B cell (primary cell): ENCODE data around the gene SYCP3. TPM values are rescaled to one million over a fixed set of nuclear protein-coding genes. Genes with fewer than 3 reads are reported as not detected.

Experiments used
- ATAC-seq: fragments of 200-7000 bp; cut with Tn5 transposase; one replicate; pipeline ENCODE4 v1.10.0; 2021; ENCODE audit warnings: low read depth, mild to moderate bottlenecking, moderate number of reproducible peaks, moderate library complexity
- CTCF ChIA-PET: fragments of 350-600 bp; sonication (Branson Sonifier 250); formaldehyde crosslinking; loops from one replicate; lab custom pipeline; 2021; ENCODE audit warnings: antibody characterized with exemption, inconsistent platforms; lab: Charles Lee
- POLR2A ChIA-PET: fragments of 350-600 bp; sonication (Branson Sonifier 250); formaldehyde crosslinking; loops from one replicate; lab custom pipeline; 2021; ENCODE audit warnings: antibody characterized with exemption; lab: Charles Lee
- DNase-seq: peaks from one replicate; pipeline ENCODE4 v3.0.0; 2013
- H2AFZ ChIP-seq: 2 replicates; pipeline ENCODE4 v1.6.1; 2012; ENCODE audit warnings: mild to moderate bottlenecking, low read depth, low read length; ENCODE audit not compliant: insufficient read depth, poor library complexity, severe bottlenecking
- H3K27ac ChIP-seq, 2 donors: 1 replicate in 1 of 2; 2 replicates in 1 of 2; pipeline ENCODE4 v1.5.1; 2012 to 2013; ENCODE audit warnings: low read length in 2 of 2, mild to moderate bottlenecking in 2 of 2, moderate library complexity in 1 of 2
- H3K27me3 ChIP-seq, 4 experiments: fragments of 200-600 bp in 1 of 4; sonication (generic) in 1 of 4; replicated peaks in 1 of 4; 1 replicate in 2 of 4; 2 replicates in 2 of 4; pipeline versions ENCODE4 v1.6.1 to v1.7.0; 2013 to 2016; ENCODE audit warnings: low read length in 3 of 4, mild to moderate bottlenecking in 2 of 4, mixed read lengths in 1 of 4, moderate library complexity in 1 of 4; ENCODE audit not compliant: insufficient read depth in 4 of 4, control insufficient read depth in 3 of 4; ENCODE audit errors: control extremely low read depth in 1 of 4
- H3K36me3 ChIP-seq, 2 experiments: replicated peaks in 1 of 2; 1 replicate in 1 of 2; 2 replicates in 1 of 2; pipeline versions ENCODE4 v1.6.1 to v1.7.1; 2013; ENCODE audit warnings: low read length in 1 of 2; ENCODE audit not compliant: insufficient read depth in 2 of 2, control insufficient read depth in 1 of 2; ENCODE audit errors: control extremely low read depth in 1 of 2, extremely low read depth in 1 of 2
- H3K4me1 ChIP-seq, 2 donors: fragments of 200-600 bp in 1 of 2; sonication (generic) in 1 of 2; 1 replicate in 1 of 2; 2 replicates in 1 of 2; pipeline versions ENCODE4 v1.5.1 to v1.6.1; 2013 to 2017; ENCODE audit warnings: low read length in 2 of 2; ENCODE audit not compliant: control insufficient read depth in 2 of 2, insufficient read depth in 2 of 2
- H3K4me2 ChIP-seq: replicated peaks from 2 replicates; pipeline ENCODE3; 2012; ENCODE audit warnings: mild to moderate bottlenecking, low read depth, low read length; ENCODE audit not compliant: poor library complexity, severe bottlenecking
- H3K4me3 ChIP-seq, 5 experiments: fragments of 200-600 bp in 1 of 5; sonication (generic) in 1 of 5; 1 replicate in 3 of 5; 2 replicates in 2 of 5; pipeline versions ENCODE4 v1.5.1 to v1.7.0; 2011 to 2016; ENCODE audit warnings: low read length in 4 of 5, mild to moderate bottlenecking in 4 of 5, low read depth in 2 of 5, control low read depth in 1 of 5, moderate library complexity in 1 of 5; ENCODE audit not compliant: insufficient read depth in 1 of 5; ENCODE audit errors: control extremely low read depth in 1 of 5, extremely low read depth in 1 of 5
- H3K79me2 ChIP-seq: fragments of 200-600 bp; sonication (generic); one replicate; pipeline ENCODE4 v1.6.0; 2016; ENCODE audit warnings: low read length; ENCODE audit not compliant: control insufficient read depth, insufficient read depth
- H3K9ac ChIP-seq: fragments of 200-600 bp; sonication (generic); 2 replicates; pipeline ENCODE4 v1.6.1; 2017; ENCODE audit warnings: mild to moderate bottlenecking, low read length, moderate library complexity
- H3K9me3 ChIP-seq, 3 donors: one replicate each; pipeline versions ENCODE4 v1.6.1 to v1.7.1; 2013; ENCODE audit warnings: low read length in 2 of 3; ENCODE audit not compliant: control insufficient read depth in 2 of 3, insufficient read depth in 1 of 3; ENCODE audit errors: control extremely low read depth in 1 of 3
- H4K20me1 ChIP-seq: 2 replicates; pipeline ENCODE4 v1.6.0; 2012; ENCODE audit warnings: mild to moderate bottlenecking, low read length; ENCODE audit not compliant: insufficient read depth, control insufficient read depth, poor library complexity, severe bottlenecking
- H3K27ac Mint-ChIP-seq: one replicate; pipeline ENCODE4 v1.8.0; 2021; ENCODE audit warnings: mixed read lengths
- H3K27me3 Mint-ChIP-seq: one replicate; pipeline ENCODE4 v1.8.0; 2021; ENCODE audit warnings: mixed read lengths
- H3K4me1 Mint-ChIP-seq: one replicate; pipeline ENCODE4 v1.8.0; 2021; ENCODE audit warnings: mixed read lengths
- H3K4me3 Mint-ChIP-seq: one replicate; pipeline ENCODE4 v1.8.0; 2021; ENCODE audit warnings: mixed read lengths
- H3K9me3 Mint-ChIP-seq: one replicate; pipeline ENCODE4 v1.8.0; 2022; ENCODE audit warnings: mixed read lengths; ENCODE audit not compliant: insufficient read depth
- CTCF ChIP-seq: fragments of 200-600 bp; IDR thresholded peaks from one replicate; pipeline ENCODE4 v1.8.0; 2022; ENCODE audit warnings: antibody characterized with exemption, mild to moderate bottlenecking
- EZH2 ChIP-seq: IDR thresholded peaks from 2 replicates; pipeline ENCODE4 v1.6.1; 2012; ENCODE audit warnings: borderline replicate concordance, low read depth, mild to moderate bottlenecking, moderate library complexity, low read length; ENCODE audit not compliant: insufficient read depth, poor library complexity, severe bottlenecking
- WGBS: methylation state at CpG from one replicate; pipeline ENCODE4 v1.1.5; 2013; ENCODE audit warnings: missing lambda C conversion rate; ENCODE audit not compliant: insufficient coverage; 5-methylcytosine and 5-hydroxymethylcytosine counted together
- intact Hi-C: fragments of 100-400 bp; cut with micrococcal nuclease; formaldehyde crosslinking; loops from one replicate; pipeline ENCODE4 v1.10.0; 2022
- polyA plus RNA-seq: library from polyadenylated mRNA; depleted of rRNA; stranded (reverse); fragments of >200 nt; gene quantifications from 2 replicates; pipeline ENCODE4 v1.2.3, GENCODE V29; 2012
- small RNA-seq: library from RNA; depleted of rRNA; stranded (forward); fragments of <200 nt; gene quantifications from one replicate; pipeline ENCODE3, GENCODE V24; 2012; ENCODE audit warnings: low replicate concordance, low read depth; ENCODE audit not compliant: insufficient read length
- total RNA-seq, 2 donors: library from RNA; stranded (reverse); fragments of 120-200 nt in 1 of 2; gene quantifications; 1 replicate in 1 of 2; 2 replicates in 1 of 2; pipeline versions ENCODE4 v1.2.3 to v1.2.4, GENCODE V29; 2013 to 2022

The SYCP3 gene
- total and polyA plus RNA-seq, 2 donors (not counting 1 experiment from before 2014, with no cell fraction given) = 0.04 to 0.12 TPM

GRCh38 chr12:101680647-101681046 lies 58.6 kb downstream of the SYCP3 start:
- Mint-ChIP-seq H3K27me3 (peaks cover 6% of the 10 kb centered on the region), H3K9me3 (no peaks in the 10 kb centered on the region), H3K4me1 (peaks cover 3% of the 10 kb centered on the region), H3K27ac (no peak overlapping the region), H3K4me3 (no peak overlapping the region)
- TF ChIP-seq CTCF = no peak
- no peak for TF ChIP-seq EZH2
- no peaks in the 10 kb centered on the region for H4K20me1 ChIP-seq
- H3K9ac ChIP-seq = no peak overlapping the region
- ChIA-PET CTCF (no interaction called here), POLR2A (no interaction called here)
- no peaks in the 10 kb centered on the region for H3K4me1 ChIP-seq
- peaks cover 0 to 4% (median 0%) of the 10 kb centered on the region in 4 experiments for H3K27me3 ChIP-seq
- DNase-seq = no peak
- intact Hi-C loops = loop anchor here (5.0 kb wide), 1 partner anchor 33 kb away; no protein-coding TSS in a partner anchor
- H3K36me3 ChIP-seq = no peaks in the 10 kb centered on the region
- no peak overlapping the region for H2AFZ ChIP-seq
- H3K27ac ChIP-seq = no peak overlapping the region
- no peaks in the 10 kb centered on the region for H3K9me3 ChIP-seq
- no peak overlapping the region for H3K4me3 ChIP-seq
- ATAC-seq = no peak
- no peaks in the 10 kb centered on the region for H3K79me2 ChIP-seq
- H3K4me2 ChIP-seq = no peak overlapping the region

GRCh38 chr12:101680240-101680639 lies 59.0 kb downstream of the SYCP3 start:
- ChIA-PET POLR2A (no interaction called here), CTCF (no interaction called here)
- DNase-seq (no peak), ATAC-seq (no peak)
- H3K9me3 Mint-ChIP-seq = no peaks in the 10 kb centered on the region
- Histone ChIP-seq H3K4me3 (no peak overlapping the region), H3K4me1 (no peaks in the 10 kb centered on the region), H3K27ac (no peak overlapping the region), H3K9ac (no peak overlapping the region), H3K4me2 (no peak overlapping the region), H2AFZ (no peak overlapping the region), H3K27me3 (peaks cover 0 to under 1% (median 0%) of the 10 kb centered on the region in 4 experiments), H3K79me2 (no peaks in the 10 kb centered on the region), H4K20me1 (no peaks in the 10 kb centered on the region), H3K36me3 (no peaks in the 10 kb centered on the region), H3K9me3 (no peaks in the 10 kb centered on the region)
- H3K27ac Mint-ChIP-seq = no peak overlapping the region
- intact Hi-C loops = loop anchor here (5.0 kb wide), 1 partner anchor 33 kb away; no protein-coding TSS in a partner anchor
- no peak for TF ChIP-seq EZH2
- TF ChIP-seq CTCF = no peak
- H3K4me1 Mint-ChIP-seq = peaks cover 3% of the 10 kb centered on the region
- no peak overlapping the region for H3K4me3 Mint-ChIP-seq
- H3K27me3 Mint-ChIP-seq = peaks cover 3% of the 10 kb centered on the region
- 100% methylated on average over 2 of the region's 3 CpGs for WGBS

Small RNAs within 50 kb of the gene (small RNA-seq; reads per million reads assigned to genes)
- gene RNA5SP368 (not detected), gene RNU6-101P (not detected), gene RNY1P16 (not detected)

Other genes starting within 250 kb of the SYCP3 start
- not detected in 2 replicates for gene MYBPC1, start 144.5 kb downstream of the SYCP3 start, total RNA-seq
- not detected in 2 replicates for gene MYBPC1, start 144.5 kb downstream of the SYCP3 start, polyA plus RNA-seq
- 215 and 224 TPM in 2 replicates for gene CHPT1, start 41.8 kb downstream of the SYCP3 start, total RNA-seq
- 46.9 and 63.7 TPM in 2 replicates for gene CHPT1, start 41.8 kb downstream of the SYCP3 start, polyA plus RNA-seq
- 78.8 and 79.4 TPM in 2 replicates for gene GNPTAB, start 91.5 kb upstream of the SYCP3 start, total RNA-seq
- gene GNPTAB, start 91.5 kb upstream of the SYCP3 start, polyA plus RNA-seq = 10.4 and 11.1 TPM in 2 replicates
- gene DRAM1, start 138.1 kb upstream of the SYCP3 start, total RNA-seq = 7.9 and 10.2 TPM in 2 replicates
- 2.1 and 2.7 TPM in 2 replicates for gene DRAM1, start 138.1 kb upstream of the SYCP3 start, polyA plus RNA-seq